Gastroesophageal sphincter (tissue), 3 donors: ENCODE data around the gene HPS4.

Source experiments
- CTCF ChIP-seq, 4 experiments: fragments of 200-600 bp in 2 of 4; fragments of 450-650 bp in 2 of 4; sonication (generic) in 1 of 4; IDR thresholded peaks; one replicate each; pipeline ENCODE4 v1.5.1; 2017 to 2019; ENCODE audit warnings: antibody characterized with exemption in 4 of 4, mild to moderate bottlenecking in 2 of 4, moderate library complexity in 2 of 4
- EP300 ChIP-seq: sonication (generic); formaldehyde crosslinking; IDR thresholded peaks from one replicate; pipeline ENCODE4 v1.6.1; 2017; ENCODE audit warnings: antibody characterized with exemption, mild to moderate bottlenecking
- POLR2A ChIP-seq, 2 donors: fragments of 450-650 bp; IDR thresholded peaks; one replicate each; pipeline ENCODE4 v1.6.1; 2017; ENCODE audit warnings: antibody characterized with exemption in 2 of 2, mild to moderate bottlenecking in 2 of 2, moderate library complexity in 1 of 2
- POLR2AphosphoS5 ChIP-seq: sonication (generic); formaldehyde crosslinking; IDR thresholded peaks from one replicate; pipeline ENCODE4 v1.6.1; 2017; ENCODE audit warnings: antibody characterized with exemption

- no peak for TF ChIP-seq POLR2AphosphoS5
- no peak for TF ChIP-seq POLR2A (IDR thresholded peaks at IDR 0.05)
- no peak for TF ChIP-seq CTCF (IDR thresholded peaks at IDR 0.05)
- TF ChIP-seq EP300 = no peak
These were observed 54.8 kb downstream of the HPS4 start, which contains the start of gene ASPHD2 for GRCh38 chr22:26428515-26429457.
